Measurements from ENCODE around the gene FRMD4B. TPM values are rescaled to one million over a fixed set of nuclear protein-coding genes. Genes with fewer than 3 reads are reported as not detected.

FRMD4B gene
- total RNA-seq, 1 donor from 2014 or later = 37.4 TPM

GRCh38 chr3:69196876-69197275 lies 189.0 kb downstream of the FRMD4B start:
- peaks cover 32% of the 10 kb centered on the region for H3K4me1 Mint-ChIP-seq (ENCODE audit: unreplicated experiment)
- DNase-seq (ENCODE audit: extremely low spot score, unreplicated experiment) = no peak
- H3K9me3 Mint-ChIP-seq = no peaks in the 10 kb centered on the region
- peaks cover 31% of the 10 kb centered on the region for H3K36me3 Mint-ChIP-seq
- H3K27me3 Mint-ChIP-seq = no peaks in the 10 kb centered on the region
- H3K4me3 Mint-ChIP-seq = peak overlapping the region; percentile 40
- TF ChIP-seq CTCF (conservative IDR thresholded peaks at IDR 0.05) = no peak
- peak overlapping the region; percentile 54 for H3K27ac Mint-ChIP-seq

- Mint-ChIP-seq H3K27ac (no peak overlapping the region), H3K4me3 (no peak overlapping the region), H3K27me3 (no peaks in the 10 kb centered on the region), H3K9me3 (no peaks in the 10 kb centered on the region), H3K36me3 (peaks cover 35% of the 10 kb centered on the region), H3K4me1 (ENCODE audit: unreplicated experiment) (peaks cover 22% of the 10 kb centered on the region)
- TF ChIP-seq CTCF (conservative IDR thresholded peaks at IDR 0.05) = no peak
- DNase-seq (ENCODE audit: extremely low spot score, unreplicated experiment) = no peak
These were observed 191.3 kb downstream of the FRMD4B start for GRCh38 chr3:69194431-69195165.

GRCh38 chr3:69193749-69194148 lies 192.1 kb downstream of the FRMD4B start:
- H3K27me3 Mint-ChIP-seq = no peaks in the 10 kb centered on the region
- no peak for DNase-seq (ENCODE audit: extremely low spot score, unreplicated experiment)
- peaks cover 35% of the 10 kb centered on the region for H3K36me3 Mint-ChIP-seq
- H3K4me3 Mint-ChIP-seq = no peak overlapping the region
- peaks cover 22% of the 10 kb centered on the region for H3K4me1 Mint-ChIP-seq (ENCODE audit: unreplicated experiment)
- no peak overlapping the region for H3K27ac Mint-ChIP-seq
- H3K9me3 Mint-ChIP-seq = no peaks in the 10 kb centered on the region
- TF ChIP-seq CTCF (conservative IDR thresholded peaks at IDR 0.05) = no peak

- no peak for DNase-seq (ENCODE audit: extremely low spot score, unreplicated experiment)
- Mint-ChIP-seq H3K9me3 (no peaks in the 10 kb centered on the region), H3K4me1 (ENCODE audit: unreplicated experiment) (peaks cover 6% of the 10 kb centered on the region), H3K36me3 (peaks cover 25% of the 10 kb centered on the region), H3K27ac (no peak overlapping the region), H3K4me3 (no peak overlapping the region), H3K27me3 (no peaks in the 10 kb centered on the region)
- TF ChIP-seq CTCF (conservative IDR thresholded peaks at IDR 0.05) = no peak
These were observed 194.4 kb downstream of the FRMD4B start for GRCh38 chr3:69191516-69191915.

- no peak for TF ChIP-seq CTCF (conservative IDR thresholded peaks at IDR 0.05)
- H3K36me3 Mint-ChIP-seq = peaks cover 18% of the 10 kb centered on the region
- no peak overlapping the region for H3K27ac Mint-ChIP-seq
- no peaks in the 10 kb centered on the region for H3K9me3 Mint-ChIP-seq
- H3K27me3 Mint-ChIP-seq = no peaks in the 10 kb centered on the region
- H3K4me3 Mint-ChIP-seq = no peak overlapping the region
- DNase-seq (ENCODE audit: extremely low spot score, unreplicated experiment) = no peak
- no peaks in the 10 kb centered on the region for H3K4me1 Mint-ChIP-seq (ENCODE audit: unreplicated experiment)
These were observed 196.4 kb downstream of the FRMD4B start for GRCh38 chr3:69189487-69189886.

Measured in type B pancreatic cell (in vitro differentiated cells).